Measurements from ENCODE around the gene APC. TPM values are rescaled to one million over a fixed set of nuclear protein-coding genes. Genes with fewer than 3 reads are reported as not detected.

Gene APC
- total and polyA plus RNA-seq, 10 of the 15 experiments (the other 5 are each of a cell fraction or from before 2014, with no cell fraction given) = 3.2 to 23.3 (median 13.8) TPM

Small RNA genes lying within 50 kb of the gene (small RNA-seq; reads per million reads assigned to genes)
- not detected for gene RNU6-482P

Other genes starting within 250 kb of the APC start
- gene SRP19, start 123.4 kb downstream of the APC start, total RNA-seq (2014; rRNA removed) = 48.6 and 61.4 TPM in 2 replicates
- gene SRP19, start 123.4 kb downstream of the APC start, total RNA-seq (2014; rRNA removed; fragmentation: Illumina TruSeq; extraction: Trizol) = 137 and 155 TPM in 2 replicates
- 43.4 TPM in 2 replicates for gene SRP19, start 123.4 kb downstream of the APC start, total RNA-seq (2021)
- 72.9 and 104 TPM in 2 replicates for gene SRP19, start 123.4 kb downstream of the APC start, polyA plus RNA-seq (2011; rRNA removed)
- gene SRP19, start 123.4 kb downstream of the APC start, polyA plus RNA-seq (2014; fragmentation: Illumina TruSeq; extraction: Trizol) = 157 and 200 TPM in 2 replicates
- gene SRP19, start 123.4 kb downstream of the APC start, polyA plus RNA-seq (2014; fragmentation: Nextera tagmentation; extraction: Ambion mirVana) = 100 to 1,000 TPM; 301 to 379 TPM
- gene SRP19, start 123.4 kb downstream of the APC start, polyA plus RNA-seq (2014; rRNA removed) = 68.0 and 76.2 TPM in 2 replicates
- gene SRP19, start 123.4 kb downstream of the APC start, polyA plus RNA-seq (2016; fragmentation: Nextera tagmentation; extraction: Ambion mirVana) = 100 to 1,000 TPM; 203 to 215 TPM
- 54.8 and 61.3 TPM in 2 replicates for gene REEP5, start 184.3 kb downstream of the APC start, total RNA-seq (2014; rRNA removed)
- gene REEP5, start 184.3 kb downstream of the APC start, total RNA-seq (2014; rRNA removed; fragmentation: Illumina TruSeq; extraction: Trizol) = 28.6 and 30.5 TPM in 2 replicates
- 56.2 and 61.2 TPM in 2 replicates for gene REEP5, start 184.3 kb downstream of the APC start, total RNA-seq (2021)
- 104 and 131 TPM in 2 replicates for gene REEP5, start 184.3 kb downstream of the APC start, polyA plus RNA-seq (2011; rRNA removed)
- gene REEP5, start 184.3 kb downstream of the APC start, polyA plus RNA-seq (2014; fragmentation: Illumina TruSeq; extraction: Trizol) = 46.9 and 50.1 TPM in 2 replicates
- gene REEP5, start 184.3 kb downstream of the APC start, polyA plus RNA-seq (2014; fragmentation: Nextera tagmentation; extraction: Ambion mirVana) = 100 to 1,000 TPM; 196 to 211 TPM
- 95.3 and 96.8 TPM in 2 replicates for gene REEP5, start 184.3 kb downstream of the APC start, polyA plus RNA-seq (2014; rRNA removed)
- gene REEP5, start 184.3 kb downstream of the APC start, polyA plus RNA-seq (2016; fragmentation: Nextera tagmentation; extraction: Ambion mirVana) = 100 to 1,000 TPM; 188 to 204 TPM
- 49.6 and 51.7 TPM in 2 replicates for gene DCP2, start 238.9 kb downstream of the APC start, total RNA-seq (2014; rRNA removed)
- 59.3 and 61.8 TPM in 2 replicates for gene DCP2, start 238.9 kb downstream of the APC start, total RNA-seq (2014; rRNA removed; fragmentation: Illumina TruSeq; extraction: Trizol)
- 81.6 and 82.2 TPM in 2 replicates for gene DCP2, start 238.9 kb downstream of the APC start, total RNA-seq (2021)
- 34.7 and 51.7 TPM in 2 replicates for gene DCP2, start 238.9 kb downstream of the APC start, polyA plus RNA-seq (2011; rRNA removed)
- 43.8 and 54.2 TPM in 2 replicates for gene DCP2, start 238.9 kb downstream of the APC start, polyA plus RNA-seq (2014; fragmentation: Illumina TruSeq; extraction: Trizol)
- gene DCP2, start 238.9 kb downstream of the APC start, polyA plus RNA-seq (2014; fragmentation: Nextera tagmentation; extraction: Ambion mirVana) = 10 to 100 TPM; 23.4 to 25.3 TPM
- 30.6 and 34.6 TPM in 2 replicates for gene DCP2, start 238.9 kb downstream of the APC start, polyA plus RNA-seq (2014; rRNA removed)
- 10 to 100 TPM; 51.0 to 55.1 TPM for gene DCP2, start 238.9 kb downstream of the APC start, polyA plus RNA-seq (2016; fragmentation: Nextera tagmentation; extraction: Ambion mirVana)

All from GM12878 (cell line).